SK-N-MC (cell line): ENCODE results near the gene MOB3B.

Experiments used
- EZH2 ChIP-seq: fragments of 200-600 bp; sonication (generic); IDR thresholded peaks from one replicate; pipeline ENCODE4 v1.6.1; 2017; ENCODE audit warnings: antibody characterized with exemption
- POLR2AphosphoS5 ChIP-seq: IDR thresholded peaks from 2 replicates; pipeline ENCODE4 v1.6.1; 2012; ENCODE audit warnings: mild to moderate bottlenecking, low read depth, low read length, borderline replicate concordance

GRCh38 chr9:27518006-27518405, 11.6 kb downstream of the MOB3B start:
- TF ChIP-seq POLR2AphosphoS5 (no peak), EZH2 (no peak)
